ENCODE results near the gene LRRN3.

LRRN3 gene

DNA sequence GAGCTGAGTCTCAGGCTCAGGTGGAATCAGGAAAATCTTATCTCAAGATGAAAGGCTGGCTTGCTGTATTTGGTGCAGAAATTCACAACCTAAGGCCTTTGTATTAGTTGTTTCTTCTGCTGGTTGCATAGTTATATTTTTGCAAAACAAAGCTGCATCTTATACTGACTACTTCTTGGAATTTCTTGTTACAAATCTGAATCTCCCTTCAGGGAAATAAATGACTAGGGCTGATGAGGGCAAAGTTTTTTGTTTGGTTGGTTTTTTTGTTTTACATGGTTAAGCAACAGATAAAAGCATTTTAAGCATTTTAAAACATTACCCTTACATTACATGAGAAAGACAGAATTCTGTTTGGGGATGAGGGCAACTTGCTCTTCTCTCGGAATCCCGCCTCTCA is 13.9 kb upstream of the LRRN3 start:
- DNase-seq (ENCODE audit: low read depth, low spot score), result no peak

GRCh38 chr7:111080495-111081105 is 10.3 kb upstream of the LRRN3 start:
- no peak for DNase-seq (ENCODE audit: low read depth, low spot score)

GRCh38 chr7:111081546-111082267 is 9.2 kb upstream of the LRRN3 start:
- no peak for DNase-seq (ENCODE audit: low read depth, low spot score)

DNA sequence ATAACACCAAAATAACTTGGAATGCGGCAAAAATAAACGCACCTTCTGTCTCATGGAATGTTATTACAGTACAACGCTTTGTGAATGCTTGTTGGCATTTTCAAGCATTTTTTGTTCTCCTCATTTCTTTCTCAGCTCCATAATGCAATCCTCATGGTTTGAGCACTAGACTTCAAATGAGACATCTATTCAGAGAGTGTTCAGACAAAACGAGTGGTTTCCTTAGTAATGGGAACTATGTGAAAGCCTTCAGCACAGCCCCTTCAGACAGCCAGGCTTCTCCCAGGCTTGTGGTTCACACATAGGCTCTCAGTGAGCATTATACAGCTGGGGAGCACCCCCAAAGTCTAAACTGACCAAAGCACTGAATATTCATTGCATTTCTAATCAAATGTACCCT is 8.6 kb upstream of the LRRN3 start:
- DNase-seq (ENCODE audit: low read depth, low spot score), result no peak

GRCh38 chr7:111083413-111083812 is 7.5 kb upstream of the LRRN3 start:
- DNase-seq (ENCODE audit: low read depth, low spot score), result no peak

- DNase-seq (ENCODE audit: low read depth, low spot score), result no peak
Measured at GRCh38 chr7:111085356-111085755, 5.6 kb upstream of the LRRN3 start.

- no peak for DNase-seq (ENCODE audit: low read depth, low spot score)
Measured at GRCh38 chr7:111086532-111086931, 4.4 kb upstream of the LRRN3 start.

DNA sequence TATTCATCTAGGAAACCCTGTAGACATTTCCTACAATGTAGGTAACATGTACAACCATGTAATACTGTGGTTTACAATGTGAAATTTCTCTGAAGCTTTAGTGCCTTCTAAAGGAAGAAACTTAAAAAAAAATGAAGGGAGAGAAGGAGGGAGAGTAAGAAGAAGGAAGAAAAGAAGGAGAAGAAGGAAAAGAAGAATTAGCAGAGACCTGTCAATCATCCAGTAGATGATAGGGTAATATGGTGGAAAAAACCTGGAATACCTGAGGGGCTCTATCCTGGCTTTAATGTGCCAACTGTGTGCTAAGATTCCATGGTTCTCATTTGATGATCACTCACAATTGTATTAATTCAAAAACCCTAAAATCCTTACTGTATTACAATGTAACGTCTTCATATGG is 2.6 kb upstream of the LRRN3 start:
- DNase-seq (ENCODE audit: low read depth, low spot score), result no peak

- no peak for DNase-seq (ENCODE audit: low read depth, low spot score)
Measured at GRCh38 chr7:111089822-111090426, 1.0 kb upstream of the LRRN3 start.

GRCh38 chr7:111091593-111092358 is 849 bp downstream of the LRRN3 start:
- no peak for DNase-seq (ENCODE audit: low read depth, low spot score)

DNA sequence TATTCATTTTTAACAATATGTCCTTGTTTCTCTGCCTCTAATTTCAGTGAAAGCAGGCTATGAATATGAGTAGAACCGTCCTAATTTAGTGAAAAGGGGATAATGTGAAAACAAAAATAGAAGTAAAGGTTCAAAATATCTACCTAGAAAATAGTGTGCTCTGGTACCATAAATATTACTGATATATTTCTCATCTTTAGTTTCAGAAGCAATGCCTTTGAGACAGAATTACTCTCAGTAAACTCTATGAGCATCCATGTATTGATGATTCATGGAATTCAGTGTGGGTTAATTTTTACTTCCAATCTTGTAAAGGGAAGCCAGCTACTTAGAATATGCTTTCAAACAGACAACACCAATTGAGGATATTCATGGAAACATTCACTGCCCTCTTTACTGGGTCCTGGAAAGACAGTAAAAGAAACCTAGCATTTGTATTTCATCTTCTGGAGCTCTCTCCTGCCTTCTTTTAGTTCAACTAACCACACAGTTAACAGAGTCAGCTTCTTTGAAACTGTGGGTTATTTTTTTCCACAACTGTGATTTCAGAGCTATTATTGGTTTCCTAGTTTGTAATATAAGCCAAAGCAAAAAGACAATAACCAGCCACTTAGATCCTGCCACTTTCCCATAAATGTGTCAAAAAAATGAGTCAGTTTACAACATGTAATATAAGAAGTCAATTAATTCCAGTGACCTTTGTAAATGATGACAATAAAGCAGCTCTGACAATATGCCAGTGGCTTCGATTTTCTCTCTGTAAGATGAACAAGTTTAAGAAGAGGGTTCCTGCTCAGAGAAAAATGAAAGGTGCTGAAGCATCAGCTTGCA is 1.7 kb downstream of the LRRN3 start:
- DNase-seq (ENCODE audit: low read depth, low spot score), result no peak

GRCh38 chr7:111093496-111093895 is 2.6 kb downstream of the LRRN3 start:
- no peak for DNase-seq (ENCODE audit: low read depth, low spot score)

DNA sequence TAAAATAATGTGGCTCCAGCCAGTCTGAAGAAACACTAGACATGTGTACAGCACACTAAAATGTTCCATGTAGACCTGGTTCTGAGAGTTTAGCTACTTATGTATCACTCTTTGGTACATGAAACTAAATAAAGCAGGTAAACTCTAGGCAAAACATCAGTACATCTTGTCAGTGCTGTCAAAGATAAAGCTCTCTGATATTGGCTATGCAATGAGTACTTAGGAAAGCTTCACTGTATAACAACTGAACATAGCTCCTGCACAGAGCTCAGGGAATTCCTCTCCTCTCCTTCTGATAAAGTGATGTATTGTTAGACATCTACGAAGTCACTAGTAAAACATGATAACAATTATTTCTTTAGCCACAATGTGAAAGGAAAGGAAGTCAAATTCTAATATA is 3.5 kb downstream of the LRRN3 start:
- DNase-seq (ENCODE audit: low read depth, low spot score), result no peak

GRCh38 chr7:111096997-111097396 is 6.1 kb downstream of the LRRN3 start:
- DNase-seq (ENCODE audit: low read depth, low spot score), result no peak

- no peak for DNase-seq (ENCODE audit: low read depth, low spot score)
Measured at GRCh38 chr7:111098011-111098925, 7.3 kb downstream of the LRRN3 start.

GRCh38 chr7:111098926-111099250 is 8.0 kb downstream of the LRRN3 start:
- no peak for DNase-seq (ENCODE audit: low read depth, low spot score)

DNA sequence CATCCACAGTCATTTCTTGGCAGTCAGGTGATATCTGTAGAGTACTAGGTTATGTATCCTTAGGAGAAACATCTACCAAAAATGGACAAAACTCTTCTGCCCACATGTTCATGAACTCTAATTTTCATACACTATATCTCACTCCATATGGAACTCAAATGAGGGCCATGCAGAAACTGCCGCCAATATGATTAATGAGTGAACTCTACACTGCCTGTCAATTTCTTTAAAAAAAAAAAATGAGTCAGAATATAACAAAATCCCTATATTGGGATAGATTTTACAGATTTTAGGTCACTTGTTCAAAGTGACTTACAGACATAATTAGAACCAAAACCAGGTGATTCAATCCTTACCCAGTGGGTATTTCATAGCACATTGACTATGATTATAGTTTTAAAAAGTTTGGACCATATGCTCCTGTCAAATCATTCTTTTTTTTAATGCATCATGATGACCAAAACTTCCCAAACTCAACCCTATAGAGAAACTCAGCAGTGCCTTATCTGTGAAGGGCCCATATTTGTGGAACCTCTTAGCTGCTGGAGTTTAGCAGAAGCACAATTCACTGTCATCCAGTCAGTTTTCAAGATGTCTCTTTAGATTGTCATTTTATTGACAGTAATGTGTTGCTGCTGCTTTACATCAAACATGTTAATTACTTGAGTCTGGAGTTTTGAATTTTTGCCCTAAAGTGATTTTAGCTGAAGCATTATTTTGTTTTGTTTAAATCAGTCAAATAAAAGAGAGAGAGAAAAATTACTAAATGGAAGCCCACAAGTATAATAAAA is 11.1 kb downstream of the LRRN3 start:
- no peak for DNase-seq (ENCODE audit: low read depth, low spot score)

- DNase-seq (ENCODE audit: low read depth, low spot score), result no peak
Measured at GRCh38 chr7:111103136-111103535, 12.2 kb downstream of the LRRN3 start.

DNA sequence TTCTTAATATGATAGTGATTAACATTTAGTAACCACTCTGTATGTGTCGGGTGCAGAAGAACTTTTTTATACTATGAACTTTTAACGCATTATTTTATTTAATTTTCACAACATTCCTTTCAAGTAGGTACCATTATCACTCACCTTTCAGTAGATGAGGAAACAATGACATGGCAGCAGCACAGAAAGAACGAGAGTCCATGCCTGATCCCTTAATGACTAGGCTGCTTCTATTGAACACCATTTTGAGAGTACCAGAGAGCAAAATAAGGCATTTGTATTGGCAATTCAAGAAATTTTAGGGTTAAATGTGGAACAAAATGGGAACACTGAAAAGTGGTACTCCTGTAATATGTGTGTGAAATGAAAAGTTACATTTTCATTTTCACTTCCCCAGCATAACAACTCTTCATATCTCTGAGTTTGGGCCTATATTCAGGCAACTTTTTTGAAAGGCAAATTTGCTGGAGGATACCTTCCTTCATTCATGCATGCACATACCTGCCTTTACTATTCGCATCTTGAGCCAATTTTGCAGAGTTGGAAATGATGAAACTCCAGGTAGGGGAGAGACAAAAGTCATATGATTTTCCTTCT is 12.8 kb downstream of the LRRN3 start:
- no peak for DNase-seq (ENCODE audit: low read depth, low spot score)

Measured in activated naive CD8-positive, alpha-beta T cell treated with anti-CD3 and anti-CD28 coated beads, Interleukin-2, amount 50 U/mL, for 16 hours (primary cell).